ENCODE results near the gene MLLT3.

The MLLT3 gene

DNA sequence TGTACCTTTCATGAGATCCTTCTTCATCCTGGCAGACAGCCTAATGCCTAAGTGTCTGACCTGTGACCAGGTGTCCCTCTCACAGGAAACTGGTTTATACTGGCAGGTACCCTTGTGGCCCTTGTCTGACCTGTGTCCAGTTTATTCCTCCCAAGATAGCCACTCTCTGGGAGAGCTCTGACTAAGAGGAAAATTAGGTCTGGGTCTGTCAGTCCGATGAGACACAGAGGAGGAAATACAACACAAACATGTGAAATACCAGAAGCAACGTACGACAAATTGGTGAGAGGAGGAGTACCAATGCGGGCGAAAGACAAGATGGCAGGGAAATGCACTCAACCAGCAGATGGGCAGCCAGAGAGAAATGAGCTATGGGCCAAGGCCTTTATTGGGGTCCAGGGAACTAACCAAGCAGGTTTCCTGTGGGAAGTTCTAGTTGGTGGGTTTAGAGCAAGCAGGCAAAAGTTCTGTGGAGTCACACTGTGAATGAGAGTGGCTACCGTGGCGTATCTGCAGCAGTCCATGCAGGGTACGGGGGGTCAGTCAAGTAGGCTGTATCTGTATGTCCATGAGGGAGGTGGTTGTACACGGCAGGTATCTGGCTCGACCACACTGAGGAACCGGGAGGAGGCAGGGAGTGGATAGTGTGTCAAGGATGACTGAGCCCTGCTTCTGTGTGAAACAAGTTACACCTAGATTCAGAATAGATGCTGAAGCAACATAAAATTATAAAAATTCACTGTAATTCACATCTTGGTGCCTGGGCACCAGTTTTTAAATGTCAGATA is 109.0 kb downstream of the MLLT3 start:
- no peaks in the 10 kb centered on the region for H3K36me3 ChIP-seq (ENCODE audit: insufficient read depth, low read length)

DNA sequence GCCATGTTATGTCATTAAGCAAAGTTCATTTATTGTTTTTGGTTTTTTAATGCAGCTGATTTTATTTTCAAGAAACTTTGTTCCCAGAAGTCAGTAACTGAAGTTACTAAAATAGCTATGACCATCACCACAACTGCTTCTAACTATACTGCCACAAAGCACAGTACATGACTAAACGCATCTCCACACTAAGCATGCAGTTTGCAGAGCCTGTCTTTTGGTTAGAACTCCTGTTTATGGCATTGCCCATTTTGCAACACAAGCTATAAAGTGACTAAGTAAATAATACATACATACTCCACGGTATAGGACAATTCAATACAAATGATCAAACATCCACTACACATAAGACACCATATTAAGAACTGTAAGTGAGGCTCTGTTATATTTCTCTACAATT is 109.7 kb downstream of the MLLT3 start:
- Histone ChIP-seq H3K9me3 (ENCODE audit: control insufficient read depth, insufficient read depth, low read length) (no peaks in the 10 kb centered on the region), H3K9ac (ENCODE audit: low read depth, low read length) (no peak overlapping the region), H3K36me3 (ENCODE audit: insufficient read depth, low read length) (no peaks in the 10 kb centered on the region), H3K4me1 (ENCODE audit: insufficient read depth, low read length) (no peaks in the 10 kb centered on the region)

More for the DNA sequence above, 109.0 kb downstream of the MLLT3 start:
- no peaks in the 10 kb centered on the region for H3K9me3 ChIP-seq (ENCODE audit: control insufficient read depth, insufficient read depth, low read length)
- H3K4me1 ChIP-seq (ENCODE audit: insufficient read depth, low read length) = no peaks in the 10 kb centered on the region
- H3K9ac ChIP-seq (ENCODE audit: low read depth, low read length) = no peak overlapping the region

DNA sequence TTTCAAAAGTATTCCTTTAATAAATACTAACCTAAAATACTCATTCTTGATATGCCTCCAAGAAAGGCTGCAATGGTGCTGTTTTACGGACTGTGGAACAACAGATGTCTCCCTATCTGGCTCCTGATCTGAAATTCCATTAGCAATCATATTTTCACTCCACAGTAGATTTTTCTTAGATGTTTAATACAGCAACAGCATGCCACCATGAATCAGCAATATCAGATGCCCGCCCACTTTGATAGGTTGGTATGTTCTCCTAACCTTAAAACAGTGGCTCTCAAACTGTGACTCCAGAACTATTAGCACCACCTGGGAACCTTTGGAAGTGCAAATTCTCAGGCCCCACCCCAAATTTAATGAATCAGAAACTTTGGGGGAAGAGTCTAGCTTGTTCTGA is 110.2 kb downstream of the MLLT3 start:
- Histone ChIP-seq H3K9me3 (ENCODE audit: control insufficient read depth, insufficient read depth, low read length) (no peaks in the 10 kb centered on the region), H3K9ac (ENCODE audit: low read depth, low read length) (no peak overlapping the region), H3K4me1 (ENCODE audit: insufficient read depth, low read length) (no peaks in the 10 kb centered on the region), H3K36me3 (ENCODE audit: insufficient read depth, low read length) (no peaks in the 10 kb centered on the region)

DNA sequence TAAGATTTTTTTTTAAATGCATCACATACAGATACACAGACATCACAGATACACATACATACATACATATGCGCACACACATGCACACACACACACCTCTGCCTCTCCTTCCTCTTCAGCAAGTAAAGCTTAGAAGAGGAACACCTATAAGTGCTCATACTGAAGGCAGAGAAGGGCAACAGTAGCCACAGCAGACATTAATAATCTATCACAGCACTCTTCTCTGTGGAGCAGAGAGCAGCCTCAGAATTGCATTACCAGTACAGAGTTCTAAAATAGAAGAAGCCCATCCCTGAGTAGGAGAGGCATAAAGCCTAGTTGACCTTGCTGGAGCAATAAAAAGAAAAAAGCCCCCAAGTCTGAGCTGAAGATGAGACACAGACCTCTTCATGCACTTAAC is 110.6 kb downstream of the MLLT3 start:
- no peaks in the 10 kb centered on the region for H3K9me3 ChIP-seq (ENCODE audit: control insufficient read depth, insufficient read depth, low read length)
- H3K4me1 ChIP-seq (ENCODE audit: insufficient read depth, low read length) = no peaks in the 10 kb centered on the region
- H3K9ac ChIP-seq (ENCODE audit: low read depth, low read length) = no peak overlapping the region
- no peaks in the 10 kb centered on the region for H3K36me3 ChIP-seq (ENCODE audit: insufficient read depth, low read length)

DNA sequence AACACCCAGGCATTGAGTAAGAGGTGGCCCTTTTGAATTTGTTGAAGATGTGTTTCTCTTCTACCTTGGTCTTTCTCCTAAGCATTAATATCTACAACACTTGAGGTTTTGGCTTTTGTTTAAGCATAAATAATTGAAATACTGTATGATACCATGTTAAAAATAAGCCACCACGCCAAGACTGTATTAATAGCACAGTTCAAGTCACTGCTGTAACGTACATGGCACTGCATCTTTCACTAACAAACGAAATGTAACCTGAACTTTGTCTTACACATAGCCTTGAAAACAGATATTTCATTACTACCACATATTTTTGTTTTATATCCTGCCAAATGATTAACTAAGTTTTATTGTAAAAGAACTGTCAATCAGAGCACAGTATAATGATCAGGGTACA is 112.8 kb downstream of the MLLT3 start:
- H3K36me3 ChIP-seq (ENCODE audit: insufficient read depth, low read length) = no peaks in the 10 kb centered on the region
- no peak overlapping the region for H3K9ac ChIP-seq (ENCODE audit: low read depth, low read length)
- H3K4me1 ChIP-seq (ENCODE audit: insufficient read depth, low read length) = no peaks in the 10 kb centered on the region
- no peaks in the 10 kb centered on the region for H3K9me3 ChIP-seq (ENCODE audit: control insufficient read depth, insufficient read depth, low read length)

DNA sequence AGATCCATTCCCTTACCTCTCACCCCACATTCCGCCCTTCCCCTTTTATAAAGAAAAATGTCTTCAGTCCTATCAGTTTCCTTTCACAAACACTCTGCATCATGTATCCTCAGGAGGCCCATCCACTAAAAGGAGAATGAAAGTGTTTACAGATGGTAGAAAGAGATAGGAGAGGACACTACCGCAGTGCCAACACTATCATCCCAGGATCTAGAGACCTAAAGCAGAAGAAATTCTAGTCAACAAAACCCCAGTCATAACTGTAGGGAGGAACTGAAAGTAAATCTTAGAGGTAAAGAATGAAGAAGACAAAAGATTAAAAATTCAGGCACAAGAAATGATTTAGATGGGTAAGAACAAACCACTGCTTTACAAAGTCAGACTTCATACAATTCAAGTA is 114.1 kb downstream of the MLLT3 start:
- H3K9ac ChIP-seq (ENCODE audit: low read depth, low read length) = no peak overlapping the region
- H3K4me1 ChIP-seq (ENCODE audit: insufficient read depth, low read length) = no peaks in the 10 kb centered on the region
- no peaks in the 10 kb centered on the region for H3K36me3 ChIP-seq (ENCODE audit: insufficient read depth, low read length)
- no peaks in the 10 kb centered on the region for H3K9me3 ChIP-seq (ENCODE audit: control insufficient read depth, insufficient read depth, low read length)

DNA sequence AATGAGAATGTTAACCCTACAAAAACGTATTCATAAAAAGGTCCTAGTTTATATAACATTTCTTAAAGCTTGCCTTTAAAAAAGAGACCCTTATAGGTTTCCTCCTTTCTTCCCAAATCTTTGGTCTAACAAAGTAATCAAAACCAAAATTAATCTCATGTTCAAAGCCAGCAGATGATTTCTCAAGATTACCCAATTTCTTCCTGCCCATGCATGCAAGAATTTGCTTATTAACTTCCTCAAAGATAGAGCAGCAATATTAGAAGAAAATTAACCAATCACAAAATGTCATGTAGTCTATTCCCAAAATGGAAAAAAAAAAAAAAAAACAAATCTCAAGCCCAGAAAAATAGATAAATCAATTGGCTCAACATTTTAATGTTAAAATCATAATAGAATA is 114.9 kb downstream of the MLLT3 start:
- Histone ChIP-seq H3K9ac (ENCODE audit: low read depth, low read length) (no peak overlapping the region), H3K36me3 (ENCODE audit: insufficient read depth, low read length) (no peaks in the 10 kb centered on the region), H3K9me3 (ENCODE audit: control insufficient read depth, insufficient read depth, low read length) (no peaks in the 10 kb centered on the region), H3K4me1 (ENCODE audit: insufficient read depth, low read length) (no peaks in the 10 kb centered on the region)

DNA sequence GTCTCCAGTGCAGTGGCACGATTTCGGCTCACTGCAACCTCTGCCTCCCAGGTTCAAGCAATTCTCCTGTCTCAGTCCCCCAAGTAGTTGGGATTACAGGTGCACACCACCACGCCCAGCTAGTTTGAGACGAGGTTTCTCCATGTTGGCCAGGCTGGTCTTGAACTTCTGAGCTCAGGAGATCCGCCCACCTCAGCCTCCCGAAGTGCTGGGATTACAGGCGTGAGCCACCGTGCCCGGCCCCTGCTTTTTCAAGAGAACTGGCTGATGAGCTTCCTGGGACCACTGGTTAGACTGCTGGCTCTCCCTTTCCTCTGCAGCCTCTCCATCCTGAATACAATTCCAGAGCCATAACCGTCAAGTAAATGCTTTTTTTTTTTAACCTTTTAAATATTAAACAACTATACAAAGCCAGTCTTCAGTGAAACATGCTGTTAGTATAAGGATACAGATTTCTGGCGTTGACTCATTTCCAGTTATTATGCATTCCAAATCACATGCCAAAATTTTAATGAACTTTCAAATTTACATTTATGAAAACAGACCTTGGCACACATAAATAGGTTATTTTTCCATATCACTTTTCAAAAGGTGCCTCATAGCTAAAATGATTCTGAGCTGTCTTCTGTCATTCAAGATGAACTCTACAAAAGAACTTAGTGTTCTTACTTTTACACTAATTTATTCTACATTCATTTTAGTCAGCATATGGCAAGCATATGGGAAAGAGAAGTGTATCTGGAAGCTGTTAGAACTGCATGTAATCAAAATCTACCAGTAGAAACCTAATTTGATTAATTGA is 116.0 kb downstream of the MLLT3 start:
- no peaks in the 10 kb centered on the region for H3K4me1 ChIP-seq (ENCODE audit: insufficient read depth, low read length)
- H3K9ac ChIP-seq (ENCODE audit: low read depth, low read length) = no peak overlapping the region
- H3K9me3 ChIP-seq (ENCODE audit: control insufficient read depth, insufficient read depth, low read length) = no peaks in the 10 kb centered on the region
- H3K36me3 ChIP-seq (ENCODE audit: insufficient read depth, low read length) = no peaks in the 10 kb centered on the region

DNA sequence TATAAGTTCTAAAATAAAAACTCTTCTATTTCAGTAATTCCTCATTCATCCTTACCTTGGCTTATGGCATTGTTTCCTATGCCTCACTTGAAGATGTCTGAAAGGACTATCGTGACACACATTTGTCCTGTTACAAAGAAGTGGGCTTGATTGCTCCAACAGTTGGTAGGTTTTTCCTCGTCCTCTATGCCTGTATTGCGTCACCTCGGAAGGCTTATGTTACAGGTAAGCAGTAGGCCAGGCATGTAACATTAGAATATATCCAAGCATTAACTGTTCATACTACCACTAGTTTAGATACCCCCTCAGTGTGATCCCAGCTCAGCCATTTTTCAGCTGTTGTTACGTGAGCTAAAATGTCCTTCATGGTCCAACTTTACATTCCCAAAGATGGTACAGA is 116.7 kb downstream of the MLLT3 start:
- Histone ChIP-seq H3K9ac (ENCODE audit: low read depth, low read length) (no peak overlapping the region), H3K36me3 (ENCODE audit: insufficient read depth, low read length) (no peaks in the 10 kb centered on the region), H3K9me3 (ENCODE audit: control insufficient read depth, insufficient read depth, low read length) (no peaks in the 10 kb centered on the region), H3K4me1 (ENCODE audit: insufficient read depth, low read length) (no peaks in the 10 kb centered on the region)

DNA sequence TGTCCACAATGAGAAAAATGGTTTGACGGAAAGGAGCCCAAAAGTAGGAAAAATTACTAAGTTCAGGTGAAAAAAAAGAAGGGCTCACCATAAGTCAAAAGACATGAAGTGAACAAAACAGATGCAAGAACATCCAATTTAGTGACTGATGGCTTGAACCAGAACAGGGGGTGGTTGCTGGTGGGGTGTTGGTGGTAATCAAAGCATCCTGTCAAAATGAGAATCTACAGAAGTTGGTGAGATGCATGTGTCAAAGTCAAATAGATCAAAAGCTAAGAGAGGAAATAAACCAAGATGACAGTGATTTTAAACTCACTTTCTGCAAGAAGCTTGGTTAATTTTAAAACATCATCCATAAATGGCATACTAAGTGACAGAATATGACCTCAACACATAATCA is 117.4 kb downstream of the MLLT3 start:
- Histone ChIP-seq H3K9me3 (ENCODE audit: control insufficient read depth, insufficient read depth, low read length) (no peaks in the 10 kb centered on the region), H3K4me1 (ENCODE audit: insufficient read depth, low read length) (no peaks in the 10 kb centered on the region)

DNA sequence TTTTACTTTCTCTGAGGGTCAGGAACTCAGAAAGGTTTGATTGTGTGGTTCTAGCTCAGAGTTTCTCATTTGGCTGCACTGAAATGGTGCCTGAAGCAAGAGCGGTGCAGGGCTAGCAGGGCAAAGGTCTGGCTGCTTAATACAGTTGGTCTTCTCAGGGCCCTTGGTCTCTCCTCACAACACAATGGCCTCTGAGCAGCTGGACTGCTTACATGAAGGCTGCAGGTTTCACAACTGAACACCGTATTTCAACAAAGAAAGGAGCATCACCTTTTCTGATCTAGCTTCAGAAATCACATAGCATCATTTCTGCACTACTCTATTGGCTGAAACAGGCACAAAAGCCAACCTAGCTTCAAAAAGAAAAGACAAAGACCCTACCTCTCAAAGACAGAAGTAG is 122.2 kb downstream of the MLLT3 start:
- Histone ChIP-seq H3K9ac (ENCODE audit: low read depth, low read length) (no peak overlapping the region), H3K4me1 (ENCODE audit: insufficient read depth, low read length) (no peaks in the 10 kb centered on the region), H3K36me3 (ENCODE audit: insufficient read depth, low read length) (no peaks in the 10 kb centered on the region), H3K9me3 (ENCODE audit: control insufficient read depth, insufficient read depth, low read length) (no peaks in the 10 kb centered on the region)

More for the DNA sequence above, 117.4 kb downstream of the MLLT3 start:
- Histone ChIP-seq H3K36me3 (ENCODE audit: insufficient read depth, low read length) (no peaks in the 10 kb centered on the region), H3K9ac (ENCODE audit: low read depth, low read length) (no peak overlapping the region)

DNA sequence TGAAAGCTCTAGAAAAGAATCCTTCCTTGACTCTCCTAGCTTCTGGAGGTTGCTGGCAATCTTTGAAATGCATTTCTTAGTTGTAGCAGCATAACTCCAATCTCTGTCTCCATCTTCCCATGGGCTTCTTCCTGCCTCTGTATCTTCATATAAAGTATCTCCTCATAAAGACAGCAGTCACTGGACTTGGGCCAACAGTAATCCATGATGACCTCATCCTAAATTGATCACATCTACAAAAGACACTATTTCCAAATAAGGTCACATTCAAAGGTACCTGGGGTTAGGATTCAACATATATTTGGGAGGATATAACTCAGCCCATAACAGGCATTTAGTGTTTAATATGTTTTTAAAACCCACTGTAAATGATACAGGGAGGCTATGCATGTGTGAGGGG is 123.3 kb downstream of the MLLT3 start:
- Histone ChIP-seq H3K36me3 (ENCODE audit: insufficient read depth, low read length) (no peaks in the 10 kb centered on the region), H3K4me1 (ENCODE audit: insufficient read depth, low read length) (no peaks in the 10 kb centered on the region), H3K9me3 (ENCODE audit: control insufficient read depth, insufficient read depth, low read length) (no peaks in the 10 kb centered on the region), H3K9ac (ENCODE audit: low read depth, low read length) (no peak overlapping the region)

DNA sequence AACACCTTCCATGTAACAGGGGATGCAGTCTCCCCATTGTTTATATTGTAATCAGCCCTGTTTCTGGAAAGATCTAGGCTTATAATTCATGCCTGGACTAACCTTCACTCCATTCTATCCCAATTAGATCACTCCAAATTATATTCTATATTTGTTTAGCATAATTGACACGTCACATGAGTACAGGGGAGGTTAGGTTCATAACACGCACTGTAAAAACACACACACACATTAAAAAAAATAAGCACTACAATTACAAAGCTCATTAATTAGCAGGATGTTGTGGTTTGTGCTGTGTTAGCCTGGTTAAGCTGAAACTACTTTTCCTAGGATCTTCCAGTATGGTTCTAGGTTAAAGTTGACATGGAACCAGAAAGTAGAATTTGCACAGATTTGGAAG is 126.0 kb downstream of the MLLT3 start:
- no peaks in the 10 kb centered on the region for H3K36me3 ChIP-seq (ENCODE audit: insufficient read depth, low read length)
- H3K9ac ChIP-seq (ENCODE audit: low read depth, low read length) = no peak overlapping the region
- no peaks in the 10 kb centered on the region for H3K9me3 ChIP-seq (ENCODE audit: control insufficient read depth, insufficient read depth, low read length)
- H3K4me1 ChIP-seq (ENCODE audit: insufficient read depth, low read length) = no peaks in the 10 kb centered on the region

DNA sequence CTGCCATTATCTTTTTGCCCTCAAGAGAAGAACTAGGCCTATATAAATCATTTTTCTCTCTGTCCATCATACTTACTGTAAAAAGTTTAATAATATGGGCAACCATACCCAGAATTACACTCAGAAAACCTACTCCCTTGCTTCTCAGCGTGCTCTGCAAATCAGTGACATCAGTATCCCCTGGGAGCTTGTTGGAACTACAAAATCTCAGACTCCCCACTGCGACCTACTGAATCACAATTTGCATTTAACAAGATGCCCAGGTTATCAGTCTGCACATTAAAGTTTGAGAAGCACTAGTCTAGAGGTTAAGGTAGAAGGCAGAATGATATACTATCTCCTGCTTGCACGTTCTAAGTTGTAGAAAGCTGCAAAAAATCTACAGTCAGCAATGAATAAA is 127.2 kb downstream of the MLLT3 start:
- no peaks in the 10 kb centered on the region for H3K36me3 ChIP-seq (ENCODE audit: insufficient read depth, low read length)
- H3K9me3 ChIP-seq (ENCODE audit: control insufficient read depth, insufficient read depth, low read length) = no peaks in the 10 kb centered on the region
- no peaks in the 10 kb centered on the region for H3K4me1 ChIP-seq (ENCODE audit: insufficient read depth, low read length)

DNA sequence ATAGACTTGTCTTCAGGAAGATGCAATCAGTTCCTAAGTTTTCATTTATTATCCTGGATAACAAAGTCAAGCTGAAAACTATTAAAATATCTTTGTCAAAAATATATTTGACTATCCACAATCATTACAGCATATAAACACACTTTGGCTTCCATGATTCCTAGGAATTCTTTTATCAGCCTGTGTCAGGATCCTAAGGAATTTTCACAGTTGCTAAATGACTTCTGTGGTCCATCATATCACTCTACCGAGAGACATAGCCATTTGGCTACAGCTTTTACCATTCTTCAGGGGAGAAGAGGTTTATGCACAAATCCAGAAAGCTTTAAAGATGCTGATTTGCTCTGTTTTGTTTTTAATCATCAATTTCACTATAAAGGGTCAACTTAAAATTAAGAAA is 128.3 kb downstream of the MLLT3 start:
- H3K36me3 ChIP-seq (ENCODE audit: insufficient read depth, low read length) = no peaks in the 10 kb centered on the region
- no peaks in the 10 kb centered on the region for H3K4me1 ChIP-seq (ENCODE audit: insufficient read depth, low read length)
- H3K9ac ChIP-seq (ENCODE audit: low read depth, low read length) = no peak overlapping the region
- no peaks in the 10 kb centered on the region for H3K9me3 ChIP-seq (ENCODE audit: control insufficient read depth, insufficient read depth, low read length)

More for the DNA sequence above, 127.2 kb downstream of the MLLT3 start:
- H3K9ac ChIP-seq (ENCODE audit: low read depth, low read length) = no peak overlapping the region

Data from ES-I3 (cell line).